OCI-LY3 (cell line): ENCODE data around the gene WDR48.

Experiments
- EZH2phosphoT487 ChIP-seq: fragments of 200-600 bp; shearing (Covaris generic); IDR thresholded peaks from 2 replicates; pipeline ENCODE4 v1.6.1; 2018; ENCODE audit warnings: antibody characterized with exemption, mixed run types, low read depth
- TF ChIP-seq, protein P1 (sequence below): fragments of 200-600, 300-600 bp; sonication (generic); IDR thresholded peaks from 2 replicates; pipeline ENCODE4 v1.5.1; 2014; ENCODE audit warnings: antibody characterized with exemption, low read length, low read depth

- TF ChIP-seq, protein P1, sequence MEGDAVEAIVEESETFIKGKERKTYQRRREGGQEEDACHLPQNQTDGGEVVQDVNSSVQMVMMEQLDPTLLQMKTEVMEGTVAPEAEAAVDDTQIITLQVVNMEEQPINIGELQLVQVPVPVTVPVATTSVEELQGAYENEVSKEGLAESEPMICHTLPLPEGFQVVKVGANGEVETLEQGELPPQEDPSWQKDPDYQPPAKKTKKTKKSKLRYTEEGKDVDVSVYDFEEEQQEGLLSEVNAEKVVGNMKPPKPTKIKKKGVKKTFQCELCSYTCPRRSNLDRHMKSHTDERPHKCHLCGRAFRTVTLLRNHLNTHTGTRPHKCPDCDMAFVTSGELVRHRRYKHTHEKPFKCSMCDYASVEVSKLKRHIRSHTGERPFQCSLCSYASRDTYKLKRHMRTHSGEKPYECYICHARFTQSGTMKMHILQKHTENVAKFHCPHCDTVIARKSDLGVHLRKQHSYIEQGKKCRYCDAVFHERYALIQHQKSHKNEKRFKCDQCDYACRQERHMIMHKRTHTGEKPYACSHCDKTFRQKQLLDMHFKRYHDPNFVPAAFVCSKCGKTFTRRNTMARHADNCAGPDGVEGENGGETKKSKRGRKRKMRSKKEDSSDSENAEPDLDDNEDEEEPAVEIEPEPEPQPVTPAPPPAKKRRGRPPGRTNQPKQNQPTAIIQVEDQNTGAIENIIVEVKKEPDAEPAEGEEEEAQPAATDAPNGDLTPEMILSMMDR: no peak
- TF ChIP-seq EZH2phosphoT487: no peak
These were observed 37.8 kb upstream of the WDR48 start for GRCh38 chr3:39013921-39014509.
